ENCODE data around the gene PLEKHD1.

- no peak for TF ChIP-seq CTCF (conservative IDR thresholded peaks at IDR 0.05; ENCODE audit: low read depth, low read length)
- TF ChIP-seq EZH2 (IDR thresholded peaks at IDR 0.05; ENCODE audit: borderline replicate concordance, low read depth, low read length, poor library complexity, severe bottlenecking): no peak
Observed at GRCh38 chr14:69471436-69471835, 13.1 kb upstream of the PLEKHD1 start.
